IgD-negative memory B cell (primary cell): ENCODE data around the gene EFHC2. TPM values are rescaled to one million over a fixed set of nuclear protein-coding genes. Genes with fewer than 3 reads are reported as not detected.

Source experiments
- H3K27ac Mint-ChIP-seq, 3 donors: one replicate each; pipeline ENCODE4 v1.8.0; 2020 to 2022; ENCODE audit warnings: mild to moderate bottlenecking in 3 of 3, mixed read lengths in 3 of 3, moderate library complexity in 1 of 3
- H3K27me3 Mint-ChIP-seq: one replicate; pipeline ENCODE4 v1.8.0; 2021; ENCODE audit warnings: mixed read lengths
- H3K36me3 Mint-ChIP-seq: one replicate; pipeline ENCODE4 v1.8.0; 2020; ENCODE audit warnings: mild to moderate bottlenecking, mixed read lengths
- H3K4me1 Mint-ChIP-seq, 3 donors: one replicate each; pipeline ENCODE4 v1.8.0; 2020 to 2022; ENCODE audit warnings: mixed read lengths in 3 of 3, mild to moderate bottlenecking in 1 of 3
- H3K4me3 Mint-ChIP-seq, 4 donors: one replicate each; pipeline ENCODE4 v1.8.0; 2020 to 2022; ENCODE audit warnings: mild to moderate bottlenecking in 4 of 4, mixed read lengths in 4 of 4, moderate library complexity in 3 of 4
- H3K9me3 Mint-ChIP-seq, 3 donors: one replicate each; pipeline ENCODE4 v1.8.0; 2020 to 2021; ENCODE audit warnings: mixed read lengths in 3 of 3, mild to moderate bottlenecking in 1 of 3
- polyA plus RNA-seq: library from polyadenylated mRNA; unstranded; fragments of 300-500 nt; fragmentation: Illumina TruSeq; gene quantifications from one replicate; pipeline ENCODE4 v1.2.3, GENCODE V29; 2021

Gene EFHC2
- polyA plus RNA-seq, 1 donor from 2014 or later = not detected

DNA sequence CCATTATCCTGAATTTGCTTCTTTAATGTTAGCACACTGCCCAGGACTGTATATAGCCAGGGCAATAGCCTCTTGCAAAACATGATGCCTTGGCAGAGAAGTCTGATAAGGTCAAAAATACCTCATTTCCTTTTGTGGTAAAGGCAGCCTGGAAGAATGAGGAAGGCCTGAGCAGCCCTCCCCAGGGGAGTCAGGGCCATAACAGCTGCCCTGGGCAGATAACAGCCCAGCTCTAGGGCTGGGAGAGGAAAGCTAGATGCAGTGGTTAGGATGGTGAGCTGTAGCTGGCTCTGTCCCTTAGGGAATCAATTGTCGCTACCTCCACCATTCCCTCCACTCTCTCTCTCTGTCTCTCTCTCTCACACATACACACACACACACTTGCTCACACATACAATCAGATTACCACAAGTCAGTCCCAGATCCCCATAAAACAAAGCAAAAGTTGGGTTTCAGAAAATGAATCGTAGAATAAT, 29.2 kb downstream of the EFHC2 start:
- Mint-ChIP-seq H3K4me3 (peak overlapping the region in 1 of 4 donors; percentile 61), H3K4me1 (peaks cover 7 to 11% (median 10%) of the 10 kb centered on the region in 3 donors), H3K27me3 (no peaks in the 10 kb centered on the region), H3K9me3 (no peaks in the 10 kb centered on the region), H3K27ac (no peak overlapping the region), H3K36me3 (no peaks in the 10 kb centered on the region)

DNA sequence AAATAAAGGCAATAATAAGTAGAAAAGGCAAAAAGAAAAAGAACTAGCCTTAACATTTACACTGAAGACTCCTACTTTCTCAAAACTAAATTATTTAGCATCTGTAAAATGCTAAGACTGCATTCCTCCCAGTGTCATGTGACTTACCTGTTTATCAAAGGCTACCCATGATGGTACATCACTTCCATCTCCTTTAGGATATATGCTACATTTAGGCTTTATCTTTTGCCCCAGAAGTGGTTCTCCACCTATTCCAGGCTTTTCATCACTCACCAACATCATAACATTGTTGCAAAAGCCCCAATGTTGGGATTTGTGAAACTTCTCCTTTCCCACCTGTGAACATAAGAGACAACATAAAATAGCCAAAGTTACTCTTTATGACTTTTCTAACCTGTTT, 31.1 kb downstream of the EFHC2 start:
- Mint-ChIP-seq H3K9me3 (no peaks in the 10 kb centered on the region), H3K27me3 (no peaks in the 10 kb centered on the region), H3K27ac (no peak overlapping the region), H3K36me3 (no peaks in the 10 kb centered on the region), H3K4me3 (no peak overlapping the region), H3K4me1 (peaks cover 7 to 11% (median 10%) of the 10 kb centered on the region in 3 donors)

GRCh38 chrX:44310227-44310626, 33.2 kb downstream of the EFHC2 start:
- Mint-ChIP-seq H3K36me3 (no peaks in the 10 kb centered on the region), H3K27ac (no peak overlapping the region), H3K9me3 (no peaks in the 10 kb centered on the region), H3K4me3 (no peak overlapping the region), H3K27me3 (peaks cover 2% of the 10 kb centered on the region), H3K4me1 (peaks cover 7 to 11% (median 10%) of the 10 kb centered on the region in 3 donors)

DNA sequence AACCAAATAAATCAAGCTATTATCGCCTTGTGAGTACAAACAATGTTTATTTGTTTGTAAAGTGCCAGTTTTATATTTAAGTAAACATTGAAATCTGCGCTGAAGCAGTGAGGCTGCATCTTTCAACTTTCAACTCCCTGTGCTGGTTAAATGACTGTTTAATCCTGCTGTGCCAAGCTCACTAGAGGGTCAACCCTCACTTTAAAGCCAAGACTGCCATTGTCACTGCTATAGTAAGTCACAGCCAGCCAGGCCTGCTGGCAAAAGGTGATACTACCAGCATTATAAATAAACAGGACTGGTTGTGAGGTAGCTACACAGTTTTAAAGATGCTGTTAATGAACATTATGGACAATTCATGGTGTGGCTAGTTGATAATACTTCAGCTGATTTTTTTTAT, 34.6 kb downstream of the EFHC2 start:
- H3K27me3 Mint-ChIP-seq = peaks cover 2% of the 10 kb centered on the region
- H3K4me1 Mint-ChIP-seq = peaks cover under 1 to 3% (median 2%) of the 10 kb centered on the region in 3 donors
- no peaks in the 10 kb centered on the region for H3K36me3 Mint-ChIP-seq
- no peak overlapping the region for H3K4me3 Mint-ChIP-seq
- no peaks in the 10 kb centered on the region for H3K9me3 Mint-ChIP-seq
- no peak overlapping the region for H3K27ac Mint-ChIP-seq

DNA sequence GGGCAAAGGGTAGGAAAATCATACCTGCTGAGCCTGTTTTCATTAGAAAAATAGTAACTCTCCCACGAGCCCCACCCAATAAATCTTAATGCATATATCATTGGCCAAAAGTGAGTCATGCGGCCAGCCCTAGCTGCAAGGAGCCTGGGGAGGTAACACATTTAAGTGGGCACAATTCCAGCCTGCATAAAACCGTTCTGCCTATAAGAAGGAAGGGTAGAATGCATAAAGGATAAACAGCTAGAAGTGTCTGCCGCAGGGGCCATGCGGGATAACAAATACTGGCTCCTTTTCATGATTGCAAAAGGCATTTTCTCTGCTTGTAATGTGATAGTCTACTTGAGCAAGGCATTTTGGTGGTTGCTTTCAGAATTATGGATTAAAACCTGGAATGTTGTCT, 37.1 kb downstream of the EFHC2 start:
- Mint-ChIP-seq H3K27me3 (peaks cover 2% of the 10 kb centered on the region), H3K9me3 (no peaks in the 10 kb centered on the region), H3K4me3 (no peak overlapping the region), H3K4me1 (no peaks in the 10 kb centered on the region), H3K27ac (no peak overlapping the region), H3K36me3 (no peaks in the 10 kb centered on the region)

GRCh38 chrX:44305921-44306320, 37.6 kb downstream of the EFHC2 start:
- Mint-ChIP-seq H3K36me3 (no peaks in the 10 kb centered on the region), H3K27ac (no peak overlapping the region), H3K4me3 (no peak overlapping the region), H3K9me3 (no peaks in the 10 kb centered on the region), H3K4me1 (no peaks in the 10 kb centered on the region), H3K27me3 (peaks cover 2% of the 10 kb centered on the region)

GRCh38 chrX:44303119-44303518, 40.4 kb downstream of the EFHC2 start:
- peaks cover 0 to under 1% (median 0%) of the 10 kb centered on the region in 3 donors for H3K4me1 Mint-ChIP-seq
- H3K27ac Mint-ChIP-seq = no peak overlapping the region
- H3K9me3 Mint-ChIP-seq = no peaks in the 10 kb centered on the region
- H3K36me3 Mint-ChIP-seq = no peaks in the 10 kb centered on the region
- peaks cover 2% of the 10 kb centered on the region for H3K27me3 Mint-ChIP-seq
- no peak overlapping the region for H3K4me3 Mint-ChIP-seq

DNA sequence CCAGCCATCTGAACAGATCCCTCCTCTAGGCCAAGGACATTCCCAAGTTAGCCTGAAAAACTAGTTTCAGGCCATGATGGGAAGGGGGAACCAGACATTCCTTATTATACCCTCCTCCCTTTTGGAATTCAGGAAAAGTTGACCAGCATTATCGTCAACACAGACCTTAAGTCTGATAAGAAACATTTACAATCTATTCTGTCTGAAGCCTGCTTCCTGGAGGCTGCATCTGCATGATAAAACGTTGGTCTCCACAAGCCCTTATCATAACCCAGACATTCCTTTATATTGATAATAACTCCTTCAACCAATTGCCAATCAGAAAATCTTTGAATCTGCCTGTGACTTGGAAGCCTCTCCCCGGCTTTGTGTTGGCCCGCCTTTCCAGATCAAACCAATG, 44.3 kb downstream of the EFHC2 start:
- no peaks in the 10 kb centered on the region for H3K36me3 Mint-ChIP-seq
- peaks cover 0 to 5% (median 0%) of the 10 kb centered on the region in 3 donors for H3K9me3 Mint-ChIP-seq

GRCh38 chrX:44291468-44292092, 51.9 kb downstream of the EFHC2 start:
- no peak overlapping the region for H3K4me3 Mint-ChIP-seq
- peaks cover 0 to 5% (median 0%) of the 10 kb centered on the region in 3 donors for H3K9me3 Mint-ChIP-seq
- no peak overlapping the region for H3K27ac Mint-ChIP-seq
- H3K27me3 Mint-ChIP-seq = peaks cover 4% of the 10 kb centered on the region
- no peaks in the 10 kb centered on the region for H3K4me1 Mint-ChIP-seq
- H3K36me3 Mint-ChIP-seq = peaks cover 3% of the 10 kb centered on the region

More for the DNA sequence above, 44.3 kb downstream of the EFHC2 start:
- peaks cover 0 to 1% (median 0%) of the 10 kb centered on the region in 3 donors for H3K4me1 Mint-ChIP-seq
- no peak overlapping the region for H3K27ac Mint-ChIP-seq
- no peak overlapping the region for H3K4me3 Mint-ChIP-seq
- H3K27me3 Mint-ChIP-seq = peaks cover 2% of the 10 kb centered on the region

- H3K4me1 Mint-ChIP-seq = no peaks in the 10 kb centered on the region
- peaks cover 0 to 3% (median 0%) of the 10 kb centered on the region in 3 donors for H3K9me3 Mint-ChIP-seq
- no peak overlapping the region for H3K27ac Mint-ChIP-seq
- peaks cover 4% of the 10 kb centered on the region for H3K27me3 Mint-ChIP-seq
- no peak overlapping the region for H3K4me3 Mint-ChIP-seq
- peaks cover 3% of the 10 kb centered on the region for H3K36me3 Mint-ChIP-seq
Measured at GRCh38 chrX:44290718-44291117, 52.8 kb downstream of the EFHC2 start.

DNA sequence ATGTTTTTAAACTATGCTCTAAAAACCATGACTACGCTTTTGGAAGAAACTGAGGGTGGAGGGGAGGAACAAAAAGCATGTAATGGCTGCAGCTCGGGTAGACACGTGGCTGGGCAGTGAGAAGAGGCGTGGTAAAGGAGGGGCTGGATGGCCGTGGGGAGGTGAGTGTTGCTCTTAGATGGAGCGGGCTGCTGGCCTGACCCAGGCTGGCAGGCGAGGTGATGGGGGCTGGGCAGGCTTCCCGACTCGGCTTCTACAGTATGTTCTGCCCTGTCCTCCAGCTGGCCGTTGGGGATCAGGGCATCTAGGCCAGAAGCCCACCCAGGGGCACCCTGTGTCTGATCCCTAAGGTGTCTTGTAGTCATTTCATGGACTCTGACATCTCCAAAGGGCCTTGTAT, 60.7 kb downstream of the EFHC2 start:
- H3K4me1 Mint-ChIP-seq = no peaks in the 10 kb centered on the region
- H3K9me3 Mint-ChIP-seq = peaks cover 0 to 2% (median 0%) of the 10 kb centered on the region in 3 donors
- H3K27ac Mint-ChIP-seq = no peak overlapping the region
- peaks cover 3% of the 10 kb centered on the region for H3K27me3 Mint-ChIP-seq
- H3K4me3 Mint-ChIP-seq = no peak overlapping the region
- H3K36me3 Mint-ChIP-seq = no peaks in the 10 kb centered on the region

DNA sequence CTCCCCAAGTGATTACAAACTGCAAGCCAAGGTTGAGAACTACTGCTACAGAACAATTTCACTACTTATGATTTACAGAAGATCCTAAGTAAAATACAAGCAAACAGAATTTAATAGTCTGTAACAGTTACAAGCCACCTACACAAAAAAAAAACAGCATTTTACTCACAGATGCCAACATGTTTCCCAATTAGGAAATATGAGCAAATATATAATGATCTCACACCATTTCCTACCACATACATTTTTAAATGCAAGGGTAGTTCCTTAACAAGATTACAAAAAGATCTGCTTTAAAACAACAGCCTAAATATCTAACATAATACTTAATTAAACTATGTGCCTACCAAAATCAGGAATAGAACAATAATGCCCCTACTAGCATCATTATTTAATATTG, 63.4 kb downstream of the EFHC2 start:
- Mint-ChIP-seq H3K4me3 (no peak overlapping the region), H3K36me3 (no peaks in the 10 kb centered on the region), H3K9me3 (peaks cover 0 to 2% (median 0%) of the 10 kb centered on the region in 3 donors), H3K27me3 (peaks cover 3% of the 10 kb centered on the region), H3K27ac (no peak overlapping the region), H3K4me1 (peaks cover 0 to under 1% (median 0%) of the 10 kb centered on the region in 3 donors)

DNA sequence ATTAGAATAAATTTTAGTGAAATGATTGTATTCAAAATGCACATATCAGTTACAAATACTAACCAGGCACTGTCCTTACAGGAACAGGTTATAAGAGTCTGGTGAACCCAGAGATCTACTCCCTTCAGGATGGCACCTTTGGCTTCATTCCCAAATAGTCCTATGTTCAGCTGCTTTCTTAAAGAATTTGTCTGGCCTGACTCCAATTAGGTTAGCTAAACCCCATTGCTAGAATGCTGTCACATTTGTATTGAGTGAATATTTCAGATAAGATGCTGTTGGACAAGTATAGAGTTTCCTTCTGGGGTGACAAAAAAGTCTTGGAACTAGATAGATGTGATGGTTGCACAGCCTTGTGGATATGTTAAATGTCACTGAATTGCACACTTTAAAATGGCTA, 69.4 kb downstream of the EFHC2 start:
- Mint-ChIP-seq H3K27me3 (peaks cover 1% of the 10 kb centered on the region), H3K4me1 (peaks cover 0 to 2% (median 2%) of the 10 kb centered on the region in 3 donors), H3K9me3 (peaks cover 0 to 3% (median 0%) of the 10 kb centered on the region in 3 donors), H3K36me3 (no peaks in the 10 kb centered on the region), H3K4me3 (no peak overlapping the region), H3K27ac (no peak overlapping the region)

- no peak overlapping the region for H3K27ac Mint-ChIP-seq
- peaks cover 0 to 2% (median 1%) of the 10 kb centered on the region in 3 donors for H3K4me1 Mint-ChIP-seq
- H3K36me3 Mint-ChIP-seq = peaks cover 2% of the 10 kb centered on the region
- peaks cover 1% of the 10 kb centered on the region for H3K27me3 Mint-ChIP-seq
- peaks cover 0 to 3% (median 0%) of the 10 kb centered on the region in 3 donors for H3K9me3 Mint-ChIP-seq
- no peak overlapping the region for H3K4me3 Mint-ChIP-seq
Measured at GRCh38 chrX:44267861-44268260, 75.6 kb downstream of the EFHC2 start.

GRCh38 chrX:44267116-44267515, 76.4 kb downstream of the EFHC2 start:
- Mint-ChIP-seq H3K27ac (no peak overlapping the region), H3K4me1 (peaks cover 0 to 2% (median 1%) of the 10 kb centered on the region in 3 donors)

GRCh38 chrX:44265559-44265958, 77.9 kb downstream of the EFHC2 start:
- Mint-ChIP-seq H3K27ac (no peak overlapping the region), H3K36me3 (peaks cover 5% of the 10 kb centered on the region), H3K27me3 (peaks cover 1% of the 10 kb centered on the region), H3K9me3 (no peaks in the 10 kb centered on the region), H3K4me3 (no peak overlapping the region), H3K4me1 (peaks cover 0 to 2% (median 1%) of the 10 kb centered on the region in 3 donors)

More at GRCh38 chrX:44267116-44267515, 76.4 kb downstream of the EFHC2 start:
- H3K4me3 Mint-ChIP-seq = no peak overlapping the region
- peaks cover 2% of the 10 kb centered on the region for H3K36me3 Mint-ChIP-seq
- H3K9me3 Mint-ChIP-seq = peaks cover 0 to 3% (median 0%) of the 10 kb centered on the region in 3 donors
- H3K27me3 Mint-ChIP-seq = peaks cover 1% of the 10 kb centered on the region
